DND-41 (cell line): ENCODE results near the gene SLC1A3.

Source experiments
- ATAC-seq: fragments of 200-7000 bp; cut with Tn5 transposase; 3 replicates; pipeline ENCODE4 v1.9.1; 2021; ENCODE audit warnings: low read depth; ENCODE audit not compliant: insufficient read depth
- DNase-seq: peaks from one replicate; pipeline ENCODE4 v3.0.0-alpha.2; 2020
- H2AFZ ChIP-seq: 2 replicates; pipeline ENCODE4 v1.6.0; 2012; ENCODE audit warnings: low read depth, low read length
- H3K27ac ChIP-seq: 2 replicates; pipeline ENCODE4 v1.5.1; 2012; ENCODE audit warnings: low read length, inconsistent platforms
- H3K27me3 ChIP-seq: fragments of 200-600 bp; sonication (generic); 2 replicates; pipeline ENCODE4 v1.6.0; 2012; ENCODE audit warnings: low read length, mild to moderate bottlenecking, inconsistent platforms; ENCODE audit not compliant: insufficient read depth, poor library complexity
- H3K36me3 ChIP-seq: 2 replicates; pipeline ENCODE4 v1.5.1; 2012; ENCODE audit warnings: low read length, inconsistent platforms; ENCODE audit not compliant: insufficient read depth
- H3K4me1 ChIP-seq: 2 replicates; pipeline ENCODE4 v1.5.1; 2012; ENCODE audit warnings: mild to moderate bottlenecking, low read length; ENCODE audit not compliant: insufficient read depth
- H3K4me2 ChIP-seq: 2 replicates; pipeline ENCODE4 v1.6.0; 2012; ENCODE audit warnings: mild to moderate bottlenecking, moderate library complexity, low read length, inconsistent platforms; ENCODE audit not compliant: insufficient read depth
- H3K4me3 ChIP-seq, 2 experiments: fragments of 200-600 bp in 1 of 2; shearing (Covaris generic) in 1 of 2; 2 replicates each; pipeline ENCODE4 v1.5.1; 2012 to 2016; ENCODE audit warnings: inconsistent platforms in 2 of 2, low read length in 2 of 2, mild to moderate bottlenecking in 2 of 2, low read depth in 1 of 2, moderate library complexity in 1 of 2
- H3K79me2 ChIP-seq: 2 replicates; pipeline ENCODE4 v1.6.0; 2012; ENCODE audit warnings: low read length, inconsistent platforms; ENCODE audit not compliant: insufficient read depth
- H3K9ac ChIP-seq: 2 replicates; pipeline ENCODE4 v1.6.0; 2012; ENCODE audit warnings: low read depth, mild to moderate bottlenecking, inconsistent platforms, low read length, moderate library complexity
- H3K9me3 ChIP-seq: 2 replicates; pipeline ENCODE4 v1.5.1; 2012; ENCODE audit warnings: low read length, moderate library complexity, mild to moderate bottlenecking, inconsistent platforms; ENCODE audit not compliant: insufficient read depth, severe bottlenecking
- H4K20me1 ChIP-seq: 2 replicates; pipeline ENCODE4 v1.6.0; 2012; ENCODE audit warnings: low read length; ENCODE audit not compliant: insufficient read depth
- EZH2 ChIP-seq: IDR thresholded peaks from 3 replicates; pipeline ENCODE4 v1.6.1; 2012; ENCODE audit warnings: borderline replicate concordance, low read depth, mild to moderate bottlenecking, moderate library complexity, low read length, inconsistent platforms; ENCODE audit not compliant: severe bottlenecking
- TF ChIP-seq, protein P1 (sequence below): IDR thresholded peaks from 2 replicates; pipeline ENCODE4 v1.5.1; 2012; ENCODE audit warnings: borderline replicate concordance, low read length, moderate library complexity, mild to moderate bottlenecking; ENCODE audit not compliant: poor library complexity, severe bottlenecking; ENCODE audit errors: extremely low read depth

SLC1A3 gene

DNA sequence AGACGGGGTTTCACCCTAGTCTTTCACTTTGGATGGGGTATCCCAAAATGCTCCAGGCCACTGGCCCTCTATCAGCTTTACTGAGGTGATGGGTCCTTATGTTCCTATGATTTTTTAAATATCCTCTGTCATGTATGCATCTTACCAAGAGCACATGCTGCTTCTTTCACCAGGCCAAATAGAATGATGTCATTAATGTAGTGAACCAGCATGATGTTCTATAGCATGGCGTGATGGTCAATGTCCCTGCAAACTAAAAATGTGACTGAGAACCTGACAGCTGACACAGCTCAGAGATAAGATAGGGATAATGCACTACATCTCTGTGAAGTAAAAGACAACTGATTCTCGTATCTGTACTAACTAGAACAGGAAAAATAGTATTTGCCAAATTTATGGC, 103.6 kb downstream of the SLC1A3 start:
- Histone ChIP-seq H3K4me1 (no peaks in the 10 kb centered on the region), H2AFZ (no peak overlapping the region), H3K27me3 (no peaks in the 10 kb centered on the region), H4K20me1 (no peaks in the 10 kb centered on the region), H3K9ac (no peak overlapping the region), H3K9me3 (peaks cover 3% of the 10 kb centered on the region), H3K36me3 (no peaks in the 10 kb centered on the region), H3K79me2 (no peaks in the 10 kb centered on the region), H3K4me2 (no peak overlapping the region), H3K4me3 (no peak overlapping the region), H3K27ac (no peak overlapping the region)
- DNase-seq (no peak), ATAC-seq (no peak)
- TF ChIP-seq, protein P1, sequence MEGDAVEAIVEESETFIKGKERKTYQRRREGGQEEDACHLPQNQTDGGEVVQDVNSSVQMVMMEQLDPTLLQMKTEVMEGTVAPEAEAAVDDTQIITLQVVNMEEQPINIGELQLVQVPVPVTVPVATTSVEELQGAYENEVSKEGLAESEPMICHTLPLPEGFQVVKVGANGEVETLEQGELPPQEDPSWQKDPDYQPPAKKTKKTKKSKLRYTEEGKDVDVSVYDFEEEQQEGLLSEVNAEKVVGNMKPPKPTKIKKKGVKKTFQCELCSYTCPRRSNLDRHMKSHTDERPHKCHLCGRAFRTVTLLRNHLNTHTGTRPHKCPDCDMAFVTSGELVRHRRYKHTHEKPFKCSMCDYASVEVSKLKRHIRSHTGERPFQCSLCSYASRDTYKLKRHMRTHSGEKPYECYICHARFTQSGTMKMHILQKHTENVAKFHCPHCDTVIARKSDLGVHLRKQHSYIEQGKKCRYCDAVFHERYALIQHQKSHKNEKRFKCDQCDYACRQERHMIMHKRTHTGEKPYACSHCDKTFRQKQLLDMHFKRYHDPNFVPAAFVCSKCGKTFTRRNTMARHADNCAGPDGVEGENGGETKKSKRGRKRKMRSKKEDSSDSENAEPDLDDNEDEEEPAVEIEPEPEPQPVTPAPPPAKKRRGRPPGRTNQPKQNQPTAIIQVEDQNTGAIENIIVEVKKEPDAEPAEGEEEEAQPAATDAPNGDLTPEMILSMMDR: no peak
- no peak for TF ChIP-seq EZH2

- H3K79me2 ChIP-seq: no peaks in the 10 kb centered on the region
- no peaks in the 10 kb centered on the region for H3K4me1 ChIP-seq
- H3K4me2 ChIP-seq: no peak overlapping the region
- no peaks in the 10 kb centered on the region for H3K36me3 ChIP-seq
- no peak overlapping the region for H3K9ac ChIP-seq
- no peak for DNase-seq
- no peak for ATAC-seq
- H3K9me3 ChIP-seq: peaks cover 2% of the 10 kb centered on the region
- H2AFZ ChIP-seq: no peak overlapping the region
- no peaks in the 10 kb centered on the region for H4K20me1 ChIP-seq
- H3K27me3 ChIP-seq: no peaks in the 10 kb centered on the region
- no peak overlapping the region for H3K4me3 ChIP-seq
- TF ChIP-seq EZH2: no peak
- TF ChIP-seq, protein P1: no peak
- no peak overlapping the region for H3K27ac ChIP-seq
Observed at GRCh38 chr5:36712706-36713105, 106.3 kb downstream of the SLC1A3 start.

DNA sequence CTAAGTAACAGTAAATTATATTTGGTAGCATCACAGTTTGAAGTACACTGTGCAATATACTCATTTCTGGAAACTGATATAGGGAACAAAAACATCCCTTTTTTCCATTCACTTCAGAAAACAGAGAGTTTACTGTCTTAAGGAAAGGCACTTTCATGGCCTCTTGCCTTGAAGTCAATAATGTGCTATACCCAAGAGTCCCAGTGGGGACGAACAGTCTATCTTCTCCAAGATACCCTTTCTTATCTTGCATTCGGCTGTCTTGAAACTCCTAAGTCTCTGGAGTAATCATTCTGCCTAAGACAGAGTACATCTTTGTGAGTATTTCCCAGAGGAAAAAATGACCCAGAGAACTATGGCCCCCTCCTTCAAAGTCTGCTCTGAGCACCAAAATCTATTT, 107.1 kb downstream of the SLC1A3 start:
- DNase-seq: no peak
- TF ChIP-seq, protein P1: no peak
- no peak for TF ChIP-seq EZH2
- ATAC-seq: no peak
- H3K4me2 ChIP-seq: no peak overlapping the region
- no peaks in the 10 kb centered on the region for H3K27me3 ChIP-seq
- H3K27ac ChIP-seq: no peak overlapping the region
- no peak overlapping the region for H3K4me3 ChIP-seq
- no peaks in the 10 kb centered on the region for H3K4me1 ChIP-seq
- H3K79me2 ChIP-seq: no peaks in the 10 kb centered on the region
- no peaks in the 10 kb centered on the region for H4K20me1 ChIP-seq
- H2AFZ ChIP-seq: no peak overlapping the region
- no peaks in the 10 kb centered on the region for H3K9me3 ChIP-seq
- H3K9ac ChIP-seq: no peak overlapping the region
- H3K36me3 ChIP-seq: no peaks in the 10 kb centered on the region

DNA sequence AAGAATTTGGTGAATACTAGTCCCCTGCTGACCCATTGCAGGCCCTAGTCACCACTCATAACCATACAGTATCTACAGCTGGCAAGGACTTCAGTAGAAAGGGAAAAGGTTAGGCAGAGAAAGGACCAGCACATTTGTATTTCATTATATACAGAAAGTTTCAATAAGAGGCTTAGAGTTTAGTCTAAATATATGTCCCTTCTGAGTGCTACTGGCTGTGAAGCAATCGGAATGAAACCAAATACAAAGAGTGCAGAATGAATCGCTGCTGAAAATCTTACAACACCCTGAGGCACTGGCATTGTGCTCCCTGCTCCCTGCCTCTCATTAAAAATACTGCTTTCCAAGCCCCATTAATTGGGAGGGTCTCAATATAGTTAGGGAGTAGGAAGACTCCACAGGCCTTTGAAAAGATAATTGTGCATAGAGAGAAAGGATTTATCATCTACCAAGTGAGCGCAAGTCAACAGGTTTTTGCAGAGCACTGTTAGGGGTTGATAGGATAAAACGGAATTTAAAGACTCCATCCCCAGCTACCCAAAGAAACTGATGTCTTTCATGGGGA, 110.8 kb downstream of the SLC1A3 start:
- H3K27ac ChIP-seq: no peak overlapping the region
- H3K27me3 ChIP-seq: peaks cover 3% of the 10 kb centered on the region
- H3K79me2 ChIP-seq: no peaks in the 10 kb centered on the region
- H3K4me3 ChIP-seq: no peak overlapping the region
- H3K4me1 ChIP-seq: no peaks in the 10 kb centered on the region
- H3K36me3 ChIP-seq: no peaks in the 10 kb centered on the region
- H2AFZ ChIP-seq: no peak overlapping the region
- no peak for TF ChIP-seq EZH2
- TF ChIP-seq, protein P1: no peak
- no peak overlapping the region for H3K9ac ChIP-seq
- no peaks in the 10 kb centered on the region for H4K20me1 ChIP-seq
- H3K9me3 ChIP-seq: no peaks in the 10 kb centered on the region
- ATAC-seq: no peak
- DNase-seq: no peak
- H3K4me2 ChIP-seq: no peak overlapping the region
